ENCODE measurements around the gene TMEM223. TPM values are rescaled to one million over a fixed set of nuclear protein-coding genes. Genes with fewer than 3 reads are reported as not detected.

TMEM223 gene, protein sequence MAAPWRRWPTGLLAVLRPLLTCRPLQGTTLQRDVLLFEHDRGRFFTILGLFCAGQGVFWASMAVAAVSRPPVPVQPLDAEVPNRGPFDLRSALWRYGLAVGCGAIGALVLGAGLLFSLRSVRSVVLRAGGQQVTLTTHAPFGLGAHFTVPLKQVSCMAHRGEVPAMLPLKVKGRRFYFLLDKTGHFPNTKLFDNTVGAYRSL
- 4.6 and 14.6 TPM in 2 replicates for total RNA-seq (ENCODE audit: low replicate concordance)

DNA sequence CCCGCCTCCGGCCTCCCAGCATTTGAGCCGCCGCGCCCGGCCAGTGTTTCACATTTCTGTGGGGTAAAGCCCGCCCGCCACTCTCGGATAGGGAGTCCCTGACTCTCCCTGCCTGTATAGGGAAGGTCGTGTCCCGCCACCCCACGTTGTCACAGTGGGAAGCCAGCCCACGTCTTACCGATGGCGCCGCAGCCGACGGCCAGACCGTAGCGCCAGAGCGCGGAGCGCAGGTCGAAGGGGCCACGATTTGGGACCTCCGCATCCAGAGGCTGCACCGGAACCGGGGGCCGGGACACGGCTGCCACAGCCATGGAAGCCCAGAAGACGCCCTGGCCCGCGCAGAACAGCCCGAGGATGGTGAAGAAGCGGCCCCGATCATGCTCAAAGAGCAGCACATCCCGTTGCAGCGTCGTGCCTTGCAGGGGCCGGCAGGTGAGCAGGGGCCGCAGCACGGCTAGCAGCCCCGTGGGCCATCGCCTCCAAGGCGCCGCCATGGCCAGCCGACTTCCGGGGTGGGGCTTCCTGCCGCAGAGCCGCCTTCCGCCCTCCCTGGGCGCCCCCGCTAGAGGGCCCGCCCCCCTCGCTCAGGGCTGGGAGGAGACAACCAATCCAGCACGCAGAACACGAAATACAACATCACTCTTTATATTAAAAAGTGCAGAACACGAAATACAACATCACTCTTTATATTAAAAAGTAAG is at the start of gene TMEM223:
TSS of gene TMEM223 (minus strand) at position 506 of the 701 bp plus-strand sequence. CDS start at position 494, 12 bp downstream.

DNA sequence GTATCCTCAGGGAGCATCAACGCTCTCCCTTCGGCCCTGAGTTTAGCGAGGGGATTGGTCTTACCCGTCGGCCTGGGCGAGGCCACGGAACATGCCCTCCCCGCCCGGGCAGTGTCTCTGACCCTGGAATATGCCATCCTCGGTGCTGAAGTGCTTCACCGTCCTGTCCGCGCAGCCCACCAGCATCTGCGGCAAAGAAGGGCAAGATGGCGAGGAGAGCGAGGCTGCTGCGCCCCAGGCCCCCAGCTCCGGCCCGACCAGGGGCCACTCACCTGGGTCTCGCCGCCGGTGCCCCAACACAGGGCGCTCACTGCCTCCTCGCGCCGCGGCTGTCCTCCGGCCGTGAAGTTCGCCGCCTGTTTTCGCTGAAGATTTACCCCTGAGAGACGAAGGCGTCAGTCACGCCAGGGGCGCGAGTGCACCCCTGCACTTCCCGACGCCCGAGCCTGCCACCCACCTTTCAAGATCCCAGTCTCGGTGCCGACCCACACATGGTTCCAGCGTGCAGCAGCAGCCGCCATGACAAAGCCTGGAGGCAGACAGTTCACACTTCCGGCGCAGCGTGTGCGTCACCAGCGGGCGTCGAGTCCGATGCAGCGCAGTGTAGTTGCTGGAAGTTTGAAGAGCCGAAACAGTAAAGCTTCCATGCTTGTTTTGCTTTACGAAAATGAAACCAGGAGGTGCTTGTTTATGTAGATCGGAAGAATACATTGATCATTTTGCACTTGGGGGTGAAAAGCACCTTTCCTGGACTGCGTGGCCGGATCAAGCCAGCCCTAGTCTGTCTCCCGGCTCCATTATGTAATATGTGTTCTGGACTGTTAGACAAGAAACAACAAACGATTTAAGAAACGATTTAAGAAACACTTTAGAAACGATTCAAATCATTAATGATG is 47.5 kb upstream of the TMEM223 start, which contains the start of gene WDR74:
TSS of gene WDR74 (minus strand) at position 541 of the 896 bp plus-strand sequence. CDS start at position 521, 20 bp downstream.

DNA sequence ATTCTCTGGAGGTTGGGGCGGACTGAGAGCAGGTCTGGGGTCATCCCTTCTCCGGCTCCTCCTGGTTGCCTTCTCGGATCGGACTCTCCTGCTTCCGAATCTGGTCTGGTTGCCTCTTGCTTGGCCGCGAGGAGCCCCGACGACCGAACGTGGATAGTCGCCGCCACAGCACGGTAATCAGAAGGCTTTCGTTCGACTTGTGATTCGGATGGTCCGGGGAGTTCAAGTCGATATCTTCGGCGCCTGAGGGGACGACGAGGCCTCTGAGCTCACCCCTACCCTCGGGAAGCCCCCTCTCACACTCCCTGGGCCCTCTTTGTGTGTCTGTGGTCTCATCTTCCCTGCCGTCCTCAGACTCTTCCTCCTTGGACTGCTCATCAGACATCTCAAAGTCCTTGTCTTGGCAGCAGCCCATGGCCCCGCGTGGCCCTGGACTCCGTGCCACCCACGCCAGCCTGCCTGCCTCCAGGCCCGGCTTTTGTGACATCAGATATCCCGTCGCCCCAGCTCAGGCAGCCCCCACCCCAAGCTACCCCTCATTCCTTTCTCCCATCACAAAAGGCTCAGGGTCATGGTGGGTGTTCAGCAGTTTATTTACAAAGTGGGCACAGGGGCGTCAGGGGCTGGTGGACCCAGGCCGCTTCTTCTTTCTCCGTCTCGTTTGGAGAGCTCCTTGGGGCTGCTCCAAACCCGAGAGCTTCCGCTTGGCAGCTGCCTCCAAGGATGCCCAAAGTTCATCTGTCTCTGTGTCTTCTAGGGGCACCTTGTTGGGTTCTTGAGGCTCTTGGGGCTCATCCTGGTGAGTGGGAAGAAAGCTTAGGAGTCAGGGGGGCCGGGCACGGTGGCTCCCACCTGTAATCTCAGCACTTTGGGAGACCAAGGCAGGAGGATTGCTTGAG is 40.8 kb upstream of the TMEM223 start, which contains the start of gene TEX54:
TSS of gene TEX54 (minus strand) at position 506 of the 899 bp plus-strand sequence.

GRCh38 chr11:62831520-62832335 is 39.9 kb upstream of the TMEM223 start, which contains the start of gene STX5:
Gene STX5, minus strand, starts transcription at chr11:62832051. Its CDS starts 808 bp downstream, at chr11:62831243.

GRCh38 chr11:62805076-62805892 is 13.5 kb upstream of the TMEM223 start, which contains the start of gene NXF1:
Gene NXF1, minus strand, starts transcription at chr11:62805440. Its CDS starts 84 bp downstream, at chr11:62805356.

GRCh38 chr11:62787005-62787759 is 4.6 kb downstream of the TMEM223 start, which contains the start of gene TMEM179B:
Gene TMEM179B, plus strand, starts transcription at chr11:62787402. Its CDS starts 30 bp downstream, at chr11:62787432.

GRCh38 chr11:62771144-62772021 is 20.4 kb downstream of the TMEM223 start, which contains the start of gene TAF6L:
Gene TAF6L, plus strand, starts transcription at chr11:62771396. Its CDS starts 4,388 bp downstream, at chr11:62775784.

DNA sequence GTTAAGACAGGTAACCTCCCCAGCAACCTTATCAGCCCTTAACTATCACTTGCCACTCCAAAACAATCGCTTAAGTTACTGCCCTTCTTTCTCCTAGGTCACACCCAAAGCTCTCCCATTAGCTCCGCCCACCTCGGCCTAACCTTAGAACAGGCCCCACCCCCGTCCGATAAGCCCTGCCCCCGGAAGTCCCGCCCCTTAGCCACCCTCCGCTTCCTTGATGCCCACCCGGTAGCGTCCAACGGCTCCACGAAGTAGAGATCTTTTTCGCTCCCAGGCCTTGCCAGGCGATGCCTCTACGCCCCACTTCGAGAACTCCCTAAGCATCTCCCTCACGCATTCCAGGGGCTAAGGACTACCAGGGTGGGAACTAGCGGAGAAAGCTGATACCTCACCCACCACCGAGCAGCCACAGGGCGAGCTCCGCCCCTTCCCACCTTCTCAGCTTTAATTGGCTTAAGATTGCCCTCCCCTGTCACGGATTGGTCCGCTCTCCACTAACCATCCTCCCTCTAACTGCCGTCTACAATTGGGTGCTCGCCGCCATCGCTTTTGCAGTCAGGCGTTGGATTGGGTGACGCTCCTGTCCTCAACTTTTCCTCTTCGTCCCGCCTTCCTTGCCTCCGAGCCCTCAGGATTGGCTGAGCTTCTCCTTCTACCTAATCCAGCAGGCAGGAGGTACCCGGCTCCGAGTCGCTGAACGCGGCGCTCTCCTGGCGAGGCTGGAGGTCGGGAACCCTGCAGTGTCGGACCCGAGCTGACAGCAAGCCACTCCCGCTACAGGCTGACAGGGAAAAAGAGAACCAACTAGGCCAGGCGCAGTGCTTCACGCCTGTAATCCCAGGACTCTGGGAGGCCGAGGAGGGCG is 37.8 kb downstream of the TMEM223 start, which contains the start of gene ZBTB3:
TSS of gene ZBTB3 (minus strand) at position 425 of the 868 bp plus-strand sequence. CDS start 496 bp downstream, outside the sequence.

Other genes with a start within 250 kb of the TMEM223 start
- 257 and 396 TPM in 2 replicates for gene AHNAK, start 245.2 kb downstream of the TMEM223 start, total RNA-seq (ENCODE audit: low replicate concordance)
- gene EEF1G, start 218.1 kb downstream of the TMEM223 start, total RNA-seq (ENCODE audit: low replicate concordance) = 1,294 and 1,609 TPM in 2 replicates
- gene TUT1, start 200.5 kb downstream of the TMEM223 start, total RNA-seq (ENCODE audit: low replicate concordance) = 5.4 and 6.5 TPM in 2 replicates
- 79.0 and 124 TPM in 2 replicates for gene MTA2, start 190.1 kb downstream of the TMEM223 start, total RNA-seq (ENCODE audit: low replicate concordance)
- 10.3 and 20.2 TPM in 2 replicates for gene EML3, start 179.2 kb downstream of the TMEM223 start, total RNA-seq (ENCODE audit: low replicate concordance)
- gene ROM1, start 178.7 kb downstream of the TMEM223 start, total RNA-seq (ENCODE audit: low replicate concordance) = 6.7 and 8.4 TPM in 2 replicates
- 17.2 and 20.3 TPM in 2 replicates for gene B3GAT3, start 170.0 kb downstream of the TMEM223 start, total RNA-seq (ENCODE audit: low replicate concordance)
- 211 and 260 TPM in 2 replicates for gene GANAB, start 145.4 kb downstream of the TMEM223 start, total RNA-seq (ENCODE audit: low replicate concordance)
- 12.4 and 15.0 TPM in 2 replicates for gene INTS5, start 138.7 kb downstream of the TMEM223 start, total RNA-seq (ENCODE audit: low replicate concordance)
- gene C11orf98, start 126.8 kb downstream of the TMEM223 start, total RNA-seq (ENCODE audit: low replicate concordance) = 7.3 and 54.1 TPM in 2 replicates
- 7.4 TPM in 2 replicates for gene CSKMT, start 126.7 kb downstream of the TMEM223 start, total RNA-seq (ENCODE audit: low replicate concordance)
- gene UQCC3, start 120.3 kb downstream of the TMEM223 start, total RNA-seq (ENCODE audit: low replicate concordance) = 12.1 and 14.4 TPM in 2 replicates
- gene LBHD1, start 119.7 kb downstream of the TMEM223 start, total RNA-seq (ENCODE audit: low replicate concordance) = 0.82 and 2.4 TPM in 2 replicates
- gene UBXN1, start 112.9 kb downstream of the TMEM223 start, total RNA-seq (ENCODE audit: low replicate concordance) = 154 and 462 TPM in 2 replicates
- 0.45 and 17.7 TPM in 2 replicates for gene LRRN4CL, start 102.5 kb downstream of the TMEM223 start, total RNA-seq (ENCODE audit: low replicate concordance)
- 34.7 and 65.3 TPM in 2 replicates for gene BSCL2, start 84.6 kb downstream of the TMEM223 start, total RNA-seq (ENCODE audit: low replicate concordance)
- gene GNG3, start 84.3 kb downstream of the TMEM223 start, total RNA-seq (ENCODE audit: low replicate concordance) = not detected in 2 replicates
- 7.5 and 8.9 TPM in 2 replicates for gene HNRNPUL2, start 64.5 kb downstream of the TMEM223 start, total RNA-seq (ENCODE audit: low replicate concordance)
- gene TTC9C, start 63.5 kb downstream of the TMEM223 start, total RNA-seq (ENCODE audit: low replicate concordance) = 33.1 and 39.7 TPM in 2 replicates
- 8.0 and 9.4 TPM in 2 replicates for gene ZBTB3, start 37.8 kb downstream of the TMEM223 start, total RNA-seq (ENCODE audit: low replicate concordance)
- gene POLR2G, start 30.4 kb downstream of the TMEM223 start, total RNA-seq (ENCODE audit: low replicate concordance) = 93.8 and 114 TPM in 2 replicates
- 13.2 and 27.4 TPM in 2 replicates for gene TAF6L, start 20.6 kb downstream of the TMEM223 start, total RNA-seq (ENCODE audit: low replicate concordance)
- gene TMEM179B, start 4.6 kb downstream of the TMEM223 start, total RNA-seq (ENCODE audit: low replicate concordance) = 19.2 and 22.9 TPM in 2 replicates
- 12.1 and 24.9 TPM in 2 replicates for gene NXF1, start 13.4 kb upstream of the TMEM223 start, total RNA-seq (ENCODE audit: low replicate concordance)
- gene STX5, start 40.0 kb upstream of the TMEM223 start, total RNA-seq (ENCODE audit: low replicate concordance) = 45.7 and 50.7 TPM in 2 replicates
- gene TEX54, start 40.8 kb upstream of the TMEM223 start, total RNA-seq (ENCODE audit: low replicate concordance) = not detected in 2 replicates
- 57.8 and 63.7 TPM in 2 replicates for gene WDR74, start 47.6 kb upstream of the TMEM223 start, total RNA-seq (ENCODE audit: low replicate concordance)
- gene SLC3A2, start 88.9 kb upstream of the TMEM223 start, total RNA-seq (ENCODE audit: low replicate concordance) = 226 and 293 TPM in 2 replicates
- gene CHRM1, start 129.4 kb upstream of the TMEM223 start, total RNA-seq (ENCODE audit: low replicate concordance) = not detected in 2 replicates
- not detected in 2 replicates for gene SLC22A6, start 193.0 kb upstream of the TMEM223 start, total RNA-seq (ENCODE audit: low replicate concordance)
- not detected in 2 replicates for gene SLC22A8, start 223.8 kb upstream of the TMEM223 start, total RNA-seq (ENCODE audit: low replicate concordance)